Fibroblast of the aortic adventitia (primary cell): ENCODE data around the gene OSTN. TPM values are rescaled to one million over a fixed set of nuclear protein-coding genes. Genes with fewer than 3 reads are reported as not detected.
"Not testable (repeated sequence)": the region's sequence is repeated elsewhere in the genome, so short reads cannot be mapped to it uniquely, and the experiment has no call there.

Source experiments
- DNase-seq: peaks from one replicate; pipeline ENCODE4 v3.0.0-alpha.2; 2010; ENCODE audit warnings: low read depth
- H3K4me3 ChIP-seq: 2 replicates; pipeline ENCODE4 v1.5.1; 2011; ENCODE audit warnings: low read depth, mild to moderate bottlenecking, control low read depth, low read length, moderate library complexity
- CTCF ChIP-seq: IDR thresholded peaks from 2 replicates; pipeline ENCODE4 v1.5.1; 2011; ENCODE audit warnings: mild to moderate bottlenecking, low read length, control low read depth, inconsistent platforms; ENCODE audit not compliant: insufficient read depth
- total RNA-seq: library from RNA; depleted of rRNA; stranded (reverse); fragments of >200 nt; gene quantifications from 2 replicates; pipeline ENCODE4 v1.2.3, GENCODE V29; 2012; ENCODE audit warnings: low replicate concordance

Gene OSTN
- total RNA-seq, 1 donor = 0.99 TPM

- TF ChIP-seq CTCF = no peak
- DNase-seq = no peak
- no peak overlapping the region for H3K4me3 ChIP-seq
Measured at GRCh38 chr3:191261304-191261638, 62.2 kb downstream of the OSTN start.

GRCh38 chr3:191262650-191263049, 63.6 kb downstream of the OSTN start:
- no peak for TF ChIP-seq CTCF
- DNase-seq = no peak
- H3K4me3 ChIP-seq = no peak overlapping the region

- H3K4me3 ChIP-seq = no peak overlapping the region
- no peak for TF ChIP-seq CTCF
- DNase-seq = no peak
Measured at GRCh38 chr3:191263365-191263764, 64.3 kb downstream of the OSTN start.

- no peak for DNase-seq
- TF ChIP-seq CTCF = no peak
- no peak overlapping the region for H3K4me3 ChIP-seq
Measured at GRCh38 chr3:191263850-191264249, 64.8 kb downstream of the OSTN start.

- TF ChIP-seq CTCF = no peak
- DNase-seq = no peak
- no peak overlapping the region for H3K4me3 ChIP-seq
Measured at GRCh38 chr3:191268737-191269136, 69.7 kb downstream of the OSTN start.

- TF ChIP-seq CTCF = no peak
- no peak overlapping the region for H3K4me3 ChIP-seq
- peak; percentile 74 for DNase-seq
Measured at GRCh38 chr3:191269289-191270085, 70.4 kb downstream of the OSTN start.

- not testable (repeated sequence) for DNase-seq, H3K4me3 ChIP-seq
Measured at GRCh38 chr3:191275244-191275643, 76.2 kb downstream of the OSTN start.
